WI38 (cell line): ENCODE data around the gene SIGLECL1.

Experiments
- H3K4me3 ChIP-seq: 2 replicates; pipeline ENCODE4 v1.5.1; 2011; ENCODE audit warnings: low read depth, mild to moderate bottlenecking, control low read depth, low read length
- TF ChIP-seq, protein P1 (sequence below): IDR thresholded peaks from 2 replicates; pipeline ENCODE4 v1.5.1; 2012; ENCODE audit warnings: low read depth, mild to moderate bottlenecking, control low read depth, low read length

SIGLECL1 gene

DNA sequence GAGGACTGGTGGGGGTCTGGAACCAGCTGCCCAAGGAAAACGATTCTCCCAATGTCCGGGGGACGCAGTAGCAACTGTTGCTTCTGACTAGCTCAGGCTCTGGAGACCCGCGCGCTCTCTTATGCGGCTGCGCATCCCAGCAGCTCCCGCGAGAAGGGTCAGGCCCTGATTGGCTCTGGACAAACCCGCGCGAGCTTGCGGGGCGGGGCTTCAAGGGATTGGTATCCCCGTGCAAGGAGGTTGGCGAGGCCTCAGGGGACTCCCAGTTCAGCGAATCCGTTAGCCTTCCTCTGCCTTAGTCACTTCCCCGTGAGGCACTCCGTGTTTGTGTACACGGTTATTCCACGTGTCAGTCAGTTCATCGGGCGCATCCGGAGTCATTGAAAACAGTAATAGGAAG lies 20.2 kb downstream of the SIGLECL1 start:
- TF ChIP-seq, protein P1, sequence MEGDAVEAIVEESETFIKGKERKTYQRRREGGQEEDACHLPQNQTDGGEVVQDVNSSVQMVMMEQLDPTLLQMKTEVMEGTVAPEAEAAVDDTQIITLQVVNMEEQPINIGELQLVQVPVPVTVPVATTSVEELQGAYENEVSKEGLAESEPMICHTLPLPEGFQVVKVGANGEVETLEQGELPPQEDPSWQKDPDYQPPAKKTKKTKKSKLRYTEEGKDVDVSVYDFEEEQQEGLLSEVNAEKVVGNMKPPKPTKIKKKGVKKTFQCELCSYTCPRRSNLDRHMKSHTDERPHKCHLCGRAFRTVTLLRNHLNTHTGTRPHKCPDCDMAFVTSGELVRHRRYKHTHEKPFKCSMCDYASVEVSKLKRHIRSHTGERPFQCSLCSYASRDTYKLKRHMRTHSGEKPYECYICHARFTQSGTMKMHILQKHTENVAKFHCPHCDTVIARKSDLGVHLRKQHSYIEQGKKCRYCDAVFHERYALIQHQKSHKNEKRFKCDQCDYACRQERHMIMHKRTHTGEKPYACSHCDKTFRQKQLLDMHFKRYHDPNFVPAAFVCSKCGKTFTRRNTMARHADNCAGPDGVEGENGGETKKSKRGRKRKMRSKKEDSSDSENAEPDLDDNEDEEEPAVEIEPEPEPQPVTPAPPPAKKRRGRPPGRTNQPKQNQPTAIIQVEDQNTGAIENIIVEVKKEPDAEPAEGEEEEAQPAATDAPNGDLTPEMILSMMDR: no peak

DNA sequence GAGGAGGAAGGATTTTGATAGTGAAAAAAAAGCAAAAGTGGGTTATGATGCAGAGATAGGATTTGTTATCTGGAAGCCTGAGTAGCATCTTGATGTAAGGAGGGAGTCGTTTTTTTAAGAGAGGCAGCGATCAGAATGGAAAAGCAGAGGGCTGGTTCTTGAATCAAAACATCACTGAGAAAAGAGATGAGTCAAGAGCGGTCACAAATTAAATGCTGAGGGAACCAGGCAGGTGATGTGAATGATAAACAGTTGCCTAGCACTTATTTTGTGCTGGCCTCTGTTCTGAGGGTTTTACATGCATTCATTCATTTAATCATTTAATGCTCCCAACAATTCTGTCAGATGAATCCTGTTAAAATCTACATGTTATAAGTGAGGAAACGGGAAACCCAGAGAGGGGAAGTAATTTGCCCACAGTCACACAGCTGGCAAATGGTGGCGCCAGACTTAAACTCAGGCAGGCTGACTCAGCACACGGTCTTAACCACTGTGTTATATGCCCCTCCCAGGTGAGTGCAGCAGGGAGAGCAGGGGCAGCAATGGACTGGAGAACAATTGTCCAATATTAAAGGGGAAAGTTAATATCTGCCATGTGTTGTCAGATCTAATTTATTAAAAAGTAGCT lies 21.4 kb downstream of the SIGLECL1 start:
- H3K4me3 ChIP-seq: no peak overlapping the region
- TF ChIP-seq, protein P1: no peak

More for the DNA sequence above, 20.2 kb downstream of the SIGLECL1 start:
- no peak overlapping the region for H3K4me3 ChIP-seq

DNA sequence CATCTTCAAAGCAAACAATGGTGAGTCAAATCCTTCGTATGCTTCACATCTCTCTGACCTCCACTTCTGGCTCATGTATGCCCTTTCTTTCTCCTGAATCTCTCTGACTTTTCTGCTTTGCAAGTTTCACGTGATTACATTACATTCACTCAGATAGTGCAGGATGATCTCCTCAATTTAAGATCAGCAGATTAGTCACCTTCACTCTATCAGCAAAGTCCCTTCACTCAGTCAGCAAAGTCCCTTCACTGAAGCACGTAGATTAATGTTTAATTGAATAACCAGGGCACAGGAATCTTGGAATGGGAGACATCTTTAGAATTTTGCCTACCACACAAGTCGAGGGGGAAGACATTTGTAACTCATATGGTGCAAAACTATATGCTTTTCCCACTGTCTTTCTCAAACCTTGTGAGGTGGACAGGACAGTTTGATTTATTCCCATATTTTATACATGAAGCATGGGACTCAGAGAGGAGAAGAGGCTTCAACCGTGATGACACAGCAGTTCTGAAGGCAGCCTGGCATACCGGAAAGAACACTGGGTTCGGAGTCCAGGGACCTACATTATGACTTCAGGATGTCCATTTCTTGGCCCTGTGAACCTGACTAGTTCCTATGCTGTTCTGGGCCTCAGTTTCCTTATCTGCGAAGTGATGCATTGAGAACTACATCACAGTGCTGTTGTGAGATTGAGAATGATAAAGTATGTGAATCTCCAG lies 23.3 kb downstream of the SIGLECL1 start:
- TF ChIP-seq, protein P1: no peak

DNA sequence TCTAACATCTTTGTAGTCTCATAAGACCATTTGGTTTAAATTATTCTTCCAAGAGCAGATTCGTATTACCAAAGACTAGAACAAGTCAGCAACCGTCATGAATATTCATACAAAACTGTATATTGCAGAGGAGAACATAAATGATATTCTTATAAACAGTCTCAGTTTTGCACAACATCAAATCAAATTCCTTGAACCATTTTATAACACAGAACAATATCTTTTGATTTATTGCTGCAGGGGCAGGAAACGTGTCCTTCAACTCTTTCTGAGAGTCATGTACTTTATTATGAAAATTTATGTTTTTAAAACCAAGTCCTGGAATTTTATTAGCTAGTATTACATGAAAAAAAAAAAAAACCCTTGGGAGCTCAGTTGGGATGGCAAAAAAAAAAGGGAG lies 26.2 kb downstream of the SIGLECL1 start:
- H3K4me3 ChIP-seq: no peak overlapping the region
- TF ChIP-seq, protein P1: no peak

More for the DNA sequence above, 23.3 kb downstream of the SIGLECL1 start:
- H3K4me3 ChIP-seq: no peak overlapping the region

DNA sequence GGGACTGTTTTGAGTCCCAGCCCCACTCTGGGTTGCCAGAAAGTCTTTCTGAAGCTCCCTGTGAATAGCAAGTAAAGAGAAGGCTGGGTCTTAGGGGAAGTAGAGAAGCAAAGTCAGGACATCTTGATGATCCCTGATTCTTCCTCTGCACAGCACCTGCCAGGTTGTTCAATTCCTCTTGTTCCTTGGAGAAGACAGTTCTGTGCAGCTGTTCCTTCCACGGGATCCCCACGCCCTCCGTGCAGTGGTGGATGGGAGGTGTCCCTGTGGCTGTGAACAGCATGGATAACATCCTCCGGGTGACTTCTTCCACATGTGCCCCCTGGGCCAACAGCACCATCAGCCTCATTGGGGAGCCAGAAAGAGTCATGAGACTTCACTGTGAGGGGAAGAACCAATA lies 31.5 kb downstream of the SIGLECL1 start:
- H3K4me3 ChIP-seq: no peak overlapping the region
- TF ChIP-seq, protein P1: no peak

DNA sequence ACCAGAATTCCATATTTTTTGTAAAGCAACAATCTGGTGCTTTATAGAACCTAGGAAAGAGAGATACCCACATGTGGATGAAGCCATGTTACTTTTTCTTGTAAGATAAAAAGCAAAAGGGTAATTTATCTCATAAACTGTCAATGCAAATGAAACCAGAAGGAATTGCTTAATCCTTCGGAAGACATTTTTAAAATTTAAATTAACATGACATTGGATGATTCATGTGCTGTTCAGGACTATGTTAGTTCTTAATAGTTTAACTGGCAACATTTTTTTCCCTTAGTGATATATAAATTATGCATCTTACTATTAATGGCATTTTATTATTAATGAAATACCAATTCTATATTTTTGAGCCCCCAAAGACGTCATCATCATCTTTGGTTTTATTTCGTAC lies 34.8 kb downstream of the SIGLECL1 start:
- TF ChIP-seq, protein P1: no peak
- H3K4me3 ChIP-seq: no peak overlapping the region

DNA sequence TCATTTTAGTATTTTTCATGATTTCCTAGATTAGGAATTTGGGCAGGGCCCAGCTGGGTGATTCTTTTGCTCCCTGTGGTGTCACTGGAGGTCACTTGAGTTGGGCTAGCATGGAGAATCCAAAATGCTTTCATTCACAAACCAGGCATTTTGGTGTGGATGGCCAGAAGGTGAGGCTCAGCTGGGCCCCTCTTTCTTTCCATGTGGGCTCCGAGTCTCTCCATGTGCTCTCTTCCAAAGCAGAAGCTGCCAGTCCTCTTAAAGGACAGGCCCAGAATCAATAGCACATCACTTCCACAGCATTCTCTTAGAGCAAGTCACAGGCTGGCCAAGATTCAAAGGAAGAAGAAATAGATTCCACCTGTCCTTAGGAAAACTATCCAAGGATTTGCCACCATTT lies 38.8 kb downstream of the SIGLECL1 start:
- no peak overlapping the region for H3K4me3 ChIP-seq
- TF ChIP-seq, protein P1: no peak
